Myocyte (in vitro differentiated cells): ENCODE measurements around the gene RAE1. TPM values are rescaled to one million over a fixed set of nuclear protein-coding genes. Genes with fewer than 3 reads are reported as not detected.
"Not testable (repeated sequence)": the region's sequence is repeated elsewhere in the genome, so short reads cannot be mapped to it uniquely, and the experiment has no call there.

Source experiments
- DNase-seq: peaks from one replicate; pipeline ENCODE4 v3.0.0-alpha.2; 2012; ENCODE audit warnings: low read depth
- total RNA-seq: library from RNA; depleted of rRNA; stranded (reverse); fragments of >200 nt; gene quantifications from 2 replicates; pipeline ENCODE4 v1.2.3, GENCODE V29; 2014

RAE1 gene
- total RNA-seq, 1 donor from 2014 or later, result 28.2 TPM

DNA sequence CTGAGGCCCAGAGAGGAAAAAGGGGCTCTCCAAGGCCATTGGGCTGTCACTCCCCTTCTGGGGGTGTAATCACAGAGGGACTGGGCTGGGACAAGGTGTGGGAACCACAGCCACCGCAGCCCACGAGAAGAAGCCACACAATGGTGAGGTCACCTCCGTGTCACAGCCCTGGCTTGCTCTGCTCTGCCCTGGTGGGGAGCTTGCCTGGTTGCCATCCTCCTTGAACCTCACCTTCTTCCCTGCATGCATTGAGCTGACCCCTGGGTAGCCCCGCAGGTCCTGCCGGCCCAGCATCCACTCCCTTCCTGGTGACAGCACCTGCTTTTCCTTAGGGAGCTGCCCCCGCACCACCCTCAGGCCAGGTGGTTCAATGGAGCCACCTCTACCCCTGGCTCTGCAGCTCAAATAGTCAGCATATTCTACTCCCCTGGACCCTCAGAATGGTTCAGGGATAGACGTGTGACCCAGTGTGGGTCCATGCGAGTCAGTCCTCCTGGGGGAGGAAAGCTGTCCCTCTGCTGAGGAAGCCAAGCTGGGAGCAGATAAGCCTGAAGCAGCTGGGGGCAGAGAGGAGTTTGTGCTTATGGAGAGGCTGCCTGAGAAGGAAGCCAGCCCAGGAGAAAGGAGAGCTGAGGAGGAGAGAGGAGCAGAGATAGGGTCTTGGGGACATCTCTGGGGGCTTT lies 61.4 kb downstream of the RAE1 start:
- no peak for DNase-seq

DNA sequence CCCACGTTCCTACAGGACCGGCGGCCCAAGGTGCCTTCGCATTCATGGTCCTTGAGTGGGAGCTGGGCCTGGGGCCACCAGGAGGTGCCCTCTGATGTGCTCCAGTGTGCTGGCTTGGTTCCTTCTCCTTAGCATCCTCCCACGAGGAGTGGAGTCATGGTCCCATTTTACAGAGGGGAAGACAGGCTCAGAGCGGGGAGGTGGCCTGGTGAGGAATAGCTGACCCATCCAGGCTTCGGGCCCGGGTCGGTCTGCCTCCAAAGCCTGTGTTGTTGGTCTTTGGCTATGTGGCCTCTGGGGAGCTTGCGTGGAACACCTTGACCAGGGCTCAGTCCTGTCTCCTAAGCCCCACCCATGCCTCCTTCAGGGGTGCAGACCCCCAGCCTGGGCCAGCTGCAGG lies 62.9 kb downstream of the RAE1 start:
- no peak for DNase-seq

DNA sequence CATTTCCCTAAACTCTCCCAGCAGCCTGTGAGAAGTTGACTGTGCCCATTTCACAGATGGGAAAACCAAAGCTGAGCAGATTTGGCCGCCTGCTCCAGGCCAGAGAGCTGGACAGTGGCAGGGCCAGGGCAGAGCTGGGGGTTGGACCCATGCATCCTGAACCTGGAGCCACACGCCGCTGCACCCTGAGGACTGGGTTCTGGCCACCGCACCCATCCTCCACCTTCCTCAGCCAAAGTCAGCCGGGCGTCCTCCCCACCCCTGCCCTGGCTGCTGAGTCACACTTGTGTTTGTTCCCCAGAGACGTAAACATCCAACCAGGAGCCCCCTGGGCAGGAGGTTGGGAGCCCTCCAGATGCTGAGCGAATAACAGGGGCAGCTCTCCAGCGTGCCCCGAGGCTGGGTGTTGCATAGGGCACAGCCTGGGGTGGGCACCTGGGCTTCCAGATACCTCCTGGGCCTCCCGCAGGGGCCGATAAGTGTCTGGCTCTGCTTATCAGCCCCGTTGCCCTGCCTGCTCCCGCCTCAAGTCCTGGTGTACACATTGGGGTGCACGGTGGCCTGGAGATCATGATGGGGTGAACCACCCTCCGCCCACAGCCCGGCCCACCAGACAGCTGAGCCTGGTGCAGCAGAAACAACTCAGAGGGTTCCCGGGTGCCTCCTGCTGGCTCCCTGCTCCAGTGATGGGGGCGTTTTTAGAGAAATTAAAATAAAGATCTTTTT lies 64.0 kb downstream of the RAE1 start:
- DNase-seq, result no peak

DNA sequence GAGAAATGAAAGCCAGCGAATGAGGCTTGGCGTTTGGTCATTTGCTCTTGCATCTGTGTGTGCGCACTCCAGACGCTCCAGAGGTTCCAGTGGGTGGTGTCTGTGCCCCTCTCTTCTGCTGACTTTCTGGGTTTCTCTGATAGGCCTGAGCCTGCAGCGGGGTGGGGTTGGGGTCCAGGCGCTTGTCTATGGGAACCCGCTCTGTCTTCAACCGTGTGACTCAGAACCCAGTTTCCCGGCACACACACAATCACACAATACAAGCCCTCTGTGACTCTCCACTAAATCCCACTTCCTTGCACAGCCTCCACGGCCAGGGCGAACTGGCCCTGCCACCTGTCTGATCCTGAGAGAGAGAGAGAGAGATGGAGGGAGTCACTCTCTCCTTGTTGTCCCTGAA lies 64.7 kb downstream of the RAE1 start:
- no peak for DNase-seq

DNA sequence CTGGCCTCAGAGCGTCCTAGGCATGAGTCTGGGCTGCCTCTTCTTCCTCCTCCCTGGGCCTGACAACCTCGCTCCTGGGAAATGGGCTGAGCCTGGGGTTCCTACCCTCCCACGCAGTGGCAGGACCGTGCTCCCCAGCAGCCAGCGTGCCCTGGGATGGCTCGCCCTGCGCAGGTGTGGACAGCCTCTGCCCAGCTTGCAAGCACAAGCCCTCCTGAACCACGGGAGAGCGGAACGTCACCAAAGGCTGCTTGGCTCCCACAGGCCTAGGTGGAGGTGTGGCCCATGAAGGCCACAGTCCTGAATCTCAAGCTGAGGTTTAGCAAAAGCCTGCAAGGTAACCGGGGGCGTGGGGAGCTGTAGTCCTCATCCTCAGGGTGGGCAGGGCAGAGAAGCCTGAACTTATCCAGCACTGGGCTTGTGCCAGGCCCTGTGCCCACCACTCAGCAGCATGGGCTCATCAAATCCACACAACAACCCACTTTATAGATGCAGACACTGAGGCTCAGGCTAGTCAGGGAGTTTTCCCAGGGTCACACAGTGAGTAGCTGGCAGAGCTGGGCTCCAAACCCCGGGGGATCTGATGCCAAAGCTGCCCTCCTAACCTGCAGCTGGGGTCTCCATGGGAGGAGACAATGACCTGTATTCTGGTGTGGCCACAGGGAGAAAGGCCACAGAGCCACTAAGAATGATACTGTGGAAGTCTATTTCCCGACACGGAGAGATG lies 65.4 kb downstream of the RAE1 start:
- DNase-seq, result no peak

DNA sequence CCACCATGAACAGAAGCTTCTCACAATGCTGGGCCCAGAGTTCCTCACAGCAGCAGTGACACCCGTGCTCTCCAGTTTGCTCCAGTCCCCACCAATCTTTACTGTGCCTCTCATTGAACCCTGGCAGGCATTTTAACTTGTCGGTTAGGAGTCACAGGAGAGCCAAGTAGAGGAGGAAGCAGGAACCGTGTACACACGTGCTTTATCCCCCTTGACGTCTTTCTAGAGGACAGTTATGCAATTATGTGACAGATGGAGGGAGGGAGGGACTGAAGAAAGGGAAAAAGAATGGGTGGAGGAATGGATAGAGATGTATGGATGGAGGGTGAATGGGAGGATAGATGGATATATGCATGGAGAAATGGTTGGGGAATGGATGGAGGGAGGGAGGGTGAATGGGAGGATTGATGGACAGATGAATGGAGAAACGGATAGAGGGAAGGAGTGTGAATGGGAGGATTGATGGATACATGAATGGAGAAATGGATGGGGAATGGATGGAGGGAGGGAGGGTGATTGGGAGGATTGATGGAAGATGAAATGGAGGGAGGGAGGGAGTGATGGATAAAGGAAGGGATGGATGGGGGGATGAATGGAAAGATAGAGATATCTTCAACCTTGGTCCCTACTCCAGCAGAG lies 66.1 kb downstream of the RAE1 start:
- no peak for DNase-seq

DNA sequence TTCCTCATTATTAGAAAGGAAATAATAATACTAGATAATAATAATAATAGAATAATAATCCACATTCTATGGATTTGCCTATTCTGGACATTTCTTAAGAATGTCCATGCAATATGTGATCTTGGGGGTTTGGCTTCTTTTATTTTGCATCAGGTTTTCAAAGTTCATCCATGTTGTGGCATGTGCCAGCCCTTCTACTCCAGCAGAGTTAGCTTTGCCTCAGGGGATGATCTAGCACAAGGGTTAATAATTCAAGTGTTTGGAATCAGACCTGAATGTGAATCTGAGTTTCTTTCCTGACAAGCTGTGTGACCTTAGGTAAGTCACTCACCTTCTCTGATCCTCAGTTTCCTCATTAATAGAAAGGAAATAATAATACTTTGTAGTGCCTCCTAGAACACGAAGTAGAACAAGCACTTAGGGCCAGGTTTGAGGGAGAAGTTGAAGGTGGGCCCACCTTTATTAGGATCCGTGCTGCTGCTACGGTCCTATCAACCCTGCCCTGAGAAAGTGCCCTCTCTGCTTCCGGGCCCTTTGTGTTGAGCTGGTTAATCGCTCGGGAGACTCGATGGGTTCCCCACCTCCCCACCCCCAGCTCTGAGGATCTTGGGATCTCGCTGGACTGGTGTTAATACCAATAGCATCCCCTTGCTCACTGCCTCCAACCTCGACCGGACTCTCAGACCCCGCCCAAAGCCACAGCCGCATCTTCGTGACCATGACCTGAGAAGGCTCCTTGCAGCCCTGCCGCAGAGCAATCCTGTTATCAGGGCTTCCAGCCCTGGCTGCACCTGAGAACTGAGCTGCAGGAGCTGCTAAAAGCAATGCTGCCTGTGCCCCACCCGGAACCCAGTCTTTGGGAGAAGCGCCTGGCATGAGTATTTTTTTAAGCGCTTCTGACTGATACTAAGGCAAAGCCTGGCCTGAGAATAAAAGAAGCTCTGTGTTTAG lies 67.0 kb downstream of the RAE1 start:
- DNase-seq, result no peak

DNA sequence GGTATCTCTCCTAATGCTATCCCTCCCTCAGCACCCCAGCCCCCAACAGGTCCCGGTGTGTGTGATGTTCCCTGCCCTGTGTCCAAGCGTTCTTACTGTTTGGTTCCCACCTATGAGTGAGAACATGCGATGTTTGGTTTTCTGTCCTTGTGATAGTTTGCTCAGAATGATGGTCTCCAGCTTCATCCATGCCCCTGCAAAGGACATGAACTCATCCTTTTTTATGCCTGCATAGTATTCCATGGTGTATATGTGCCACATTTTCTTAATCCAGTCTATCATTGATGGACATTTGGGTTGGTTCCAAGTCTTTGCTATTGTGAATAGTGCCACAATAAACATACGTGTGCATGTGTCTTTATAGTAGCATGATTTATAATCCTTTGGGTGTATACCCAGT lies 68.4 kb downstream of the RAE1 start:
- DNase-seq, result not testable (repeated sequence)

DNA sequence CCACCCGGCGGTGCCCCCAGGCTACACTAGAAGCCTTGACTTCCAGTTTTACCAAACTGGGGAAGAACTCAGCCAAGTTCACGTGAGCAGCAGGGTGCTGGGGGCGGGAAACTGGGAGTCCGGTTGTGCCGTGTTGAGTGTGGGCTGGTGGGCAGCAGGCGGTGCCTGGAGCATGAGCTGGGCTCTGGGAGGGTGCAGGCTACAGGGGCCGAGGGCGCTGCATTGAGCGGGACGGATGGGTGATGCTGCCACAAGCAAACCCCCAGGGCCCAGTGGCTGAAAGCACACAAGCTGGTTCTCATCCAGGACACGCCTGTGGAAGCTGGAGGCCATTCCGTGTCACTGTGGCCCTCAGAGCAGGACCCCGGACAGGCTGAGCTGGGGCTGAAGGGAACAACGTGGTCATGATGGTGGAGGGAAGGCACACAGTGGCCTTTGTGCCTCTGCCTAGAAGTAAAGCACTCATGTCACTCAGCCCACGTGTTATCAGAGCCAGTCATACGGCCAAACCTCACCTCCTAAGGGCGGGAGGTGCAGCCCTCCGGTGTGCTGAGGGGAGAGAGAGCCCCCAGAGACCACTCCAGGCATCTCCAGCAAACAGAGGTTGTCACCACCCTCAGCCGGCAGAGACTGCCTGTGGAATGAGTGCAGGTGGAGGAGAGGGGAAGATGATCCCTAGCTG lies 69.7 kb downstream of the RAE1 start:
- DNase-seq, result no peak

DNA sequence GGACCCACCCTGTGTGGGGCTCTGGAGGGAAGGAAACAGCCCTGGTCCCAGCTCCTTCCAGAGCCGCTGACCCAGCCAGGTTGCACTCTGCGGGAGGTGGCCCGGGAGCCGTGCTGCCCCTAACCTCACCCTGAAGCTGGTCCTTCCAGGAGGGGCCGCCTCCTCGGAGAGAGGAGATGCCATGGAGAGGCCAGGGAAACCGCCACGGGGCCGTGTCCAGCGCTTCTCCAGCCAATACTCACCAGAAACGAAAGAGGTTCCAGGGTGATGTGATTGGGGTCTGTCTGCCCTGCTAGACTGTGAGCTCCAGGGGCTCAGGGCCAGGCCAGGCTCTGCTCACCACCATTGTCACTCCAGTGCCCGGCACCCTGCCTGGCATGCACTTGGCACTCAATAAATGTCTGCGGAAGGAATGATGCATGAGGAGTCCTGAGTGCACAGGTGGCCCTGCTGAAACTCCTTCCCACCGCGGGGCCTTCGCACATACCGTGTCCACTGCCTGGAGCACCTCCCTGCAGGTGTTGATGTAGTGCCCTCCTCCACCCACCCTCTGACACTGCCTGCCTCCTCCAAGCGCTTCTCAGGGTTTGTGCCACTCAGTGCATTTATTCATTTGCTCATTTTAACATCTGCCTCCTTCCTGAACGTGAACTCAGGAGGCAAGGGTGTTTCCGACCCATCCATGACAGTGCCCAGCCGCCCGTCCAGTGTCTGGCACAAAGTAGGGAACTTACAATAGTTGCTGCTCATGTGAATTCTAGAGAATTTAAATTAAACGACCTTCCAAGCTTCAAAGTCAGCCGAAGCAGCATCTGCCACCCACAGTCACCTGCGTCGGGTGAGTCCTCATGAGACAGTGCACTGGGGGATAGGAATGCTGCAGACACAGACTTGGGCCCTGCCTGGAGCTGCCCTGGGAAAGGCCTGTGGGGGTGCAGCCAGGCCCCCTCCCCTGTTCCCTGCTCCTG lies 70.5 kb downstream of the RAE1 start:
- no peak for DNase-seq

DNA sequence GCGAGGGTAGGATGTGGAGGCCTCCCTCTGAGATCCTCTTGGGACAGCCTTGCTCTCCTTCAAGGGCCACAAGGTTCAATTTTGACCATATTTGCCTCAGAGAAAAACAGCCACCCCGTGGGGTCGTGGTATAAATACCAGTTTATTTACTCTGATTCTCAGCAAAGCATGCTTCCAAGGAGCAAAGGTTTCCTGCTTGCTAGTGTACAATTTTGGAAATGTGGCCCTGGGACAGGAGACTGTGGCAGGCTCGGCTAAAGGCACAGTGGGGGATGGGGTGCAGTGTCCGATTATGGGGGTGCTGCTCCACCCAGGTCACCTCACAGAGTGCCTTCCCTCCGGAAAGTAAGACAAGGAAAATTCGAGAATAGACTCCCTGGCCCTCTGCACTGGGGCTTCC lies 71.2 kb downstream of the RAE1 start:
- no peak for DNase-seq

DNA sequence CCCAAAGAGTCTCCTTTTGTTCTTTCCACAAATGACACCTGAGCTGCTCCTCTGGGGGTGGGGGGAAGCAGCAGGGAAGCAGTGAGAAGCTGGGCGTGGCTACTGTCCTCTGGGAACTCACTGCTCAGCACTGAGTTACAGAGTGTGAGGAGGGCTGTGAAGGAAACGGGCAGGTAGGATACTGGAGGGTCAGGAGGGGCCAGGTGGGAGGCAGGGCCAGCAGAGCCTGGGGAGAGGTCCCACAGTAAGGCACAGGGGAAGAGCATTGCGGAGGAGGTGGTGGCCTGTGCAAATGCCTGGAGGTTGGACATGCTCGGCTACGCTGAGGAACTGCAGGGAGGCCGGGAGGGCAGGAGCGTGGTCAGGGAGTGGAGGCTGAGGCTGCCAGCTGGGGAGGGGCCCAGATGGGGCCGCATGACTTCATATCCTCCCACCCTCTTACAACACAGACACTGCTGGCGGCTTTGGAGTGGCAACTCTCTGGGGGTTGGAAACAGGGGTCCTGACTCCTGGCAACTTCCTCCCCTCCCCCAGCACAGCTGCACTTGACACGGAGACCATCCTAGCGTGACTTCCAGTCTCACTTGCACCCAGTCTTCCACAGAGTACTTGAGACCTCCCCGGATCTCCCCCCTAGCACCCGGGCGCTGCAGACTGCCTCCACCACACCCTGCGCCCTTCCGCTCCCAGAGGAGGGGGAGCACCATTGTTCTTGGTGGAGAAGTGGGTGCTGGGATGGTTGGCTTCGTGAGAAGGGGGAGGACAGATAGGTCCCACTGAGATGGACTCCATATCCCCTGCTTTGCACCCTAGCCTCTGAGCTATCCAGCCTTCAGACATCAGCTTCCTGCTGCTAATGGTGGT lies 74.3 kb downstream of the RAE1 start:
- no peak for DNase-seq

DNA sequence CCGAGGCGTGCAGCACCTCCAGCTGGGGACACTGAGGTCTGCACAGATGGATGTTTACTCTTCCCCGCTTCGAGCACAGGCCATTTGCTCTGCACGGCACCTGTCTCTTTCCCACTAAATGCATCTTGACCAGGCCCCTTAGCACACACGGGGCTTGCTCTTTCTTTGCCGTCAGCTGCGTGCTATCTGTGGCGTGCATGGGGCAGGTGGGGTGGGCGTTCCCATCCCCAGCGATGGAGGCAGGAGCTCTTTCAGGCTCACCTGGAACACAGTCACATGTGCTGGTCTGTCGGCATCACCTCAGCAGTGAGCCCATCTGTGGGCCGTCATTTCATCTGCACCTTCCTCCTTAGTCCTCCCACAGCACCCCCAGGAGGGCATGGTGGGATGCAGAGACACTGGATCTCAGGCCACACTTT lies 75.2 kb downstream of the RAE1 start:
- no peak for DNase-seq

DNA sequence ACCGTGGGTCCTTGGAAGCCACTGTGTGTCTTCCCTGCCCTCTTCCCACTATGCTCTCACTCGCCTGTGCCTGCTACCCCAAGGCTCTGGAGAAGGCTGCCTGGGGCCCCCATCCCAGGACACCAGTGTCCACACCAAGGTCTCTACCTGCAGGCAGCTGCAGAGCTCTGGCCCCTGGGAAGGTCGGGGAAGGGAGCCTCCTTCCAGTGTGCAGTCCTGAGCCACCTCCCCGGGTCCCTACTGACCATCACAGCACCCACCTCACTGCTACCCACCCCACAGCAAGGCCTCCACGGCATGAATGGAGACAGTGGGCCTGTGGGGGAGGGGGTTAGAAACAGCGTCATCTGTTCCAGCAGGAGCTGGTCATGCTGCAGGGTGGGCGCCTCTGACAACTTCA lies 75.8 kb downstream of the RAE1 start:
- no peak for DNase-seq

DNA sequence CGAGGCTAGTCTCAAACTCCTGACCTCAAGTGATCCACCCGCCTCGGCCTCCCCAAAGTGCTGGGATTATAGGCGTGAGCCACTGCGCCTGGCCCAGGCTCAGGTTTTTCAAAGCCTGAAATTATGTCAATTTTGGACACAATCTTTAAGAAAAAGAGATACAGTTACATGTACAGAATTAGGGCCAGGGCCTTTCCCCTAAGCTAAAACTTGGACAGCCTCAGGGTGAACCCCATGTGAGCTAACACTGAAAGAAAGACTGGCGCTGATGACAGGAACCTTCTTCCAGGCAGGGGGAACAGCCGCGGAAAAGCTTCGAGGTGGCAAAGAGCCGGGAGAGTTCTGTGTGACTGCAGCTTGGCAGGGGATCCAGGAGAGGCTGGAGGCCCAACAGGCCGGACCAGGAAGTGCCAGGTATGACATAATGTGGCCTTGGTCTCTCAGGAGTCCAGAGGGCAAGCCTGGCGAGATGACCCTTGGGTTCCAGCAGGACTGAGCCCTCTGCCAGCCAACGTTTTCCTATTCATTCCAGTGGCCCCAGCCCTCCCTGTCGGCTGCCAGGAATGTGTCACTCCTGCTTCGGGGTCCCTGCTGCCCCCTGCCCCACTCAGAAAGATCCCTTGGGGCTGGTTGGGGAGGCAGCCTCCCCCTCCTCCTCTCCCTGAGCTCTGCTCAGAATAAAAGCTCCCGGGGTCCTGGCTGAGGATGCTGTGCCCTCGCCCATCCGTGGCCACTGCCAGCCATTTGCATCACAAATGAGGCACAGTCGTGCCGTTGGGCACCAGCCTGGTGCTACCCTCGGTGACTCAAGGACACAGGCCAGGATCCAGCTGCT lies 77.5 kb downstream of the RAE1 start:
- no peak for DNase-seq
